Stimulated activated CD8-positive, alpha-beta memory T cell treated with anti-CD3 and anti-CD28 coated beads, Interleukin-7, amount 100 ng/mL, for 48 hours (primary cell): ENCODE results near the gene CFAP43.
"Not testable (repeated sequence)": the region's sequence is repeated elsewhere in the genome, so short reads cannot be mapped to it uniquely, and the experiment has no call there.

Experiments used
- DNase-seq, 2 donors: peaks; one replicate each; pipeline ENCODE4 v3.0.0-alpha.2; 2020; ENCODE audit warnings: low read depth in 1 of 2; ENCODE audit errors: extremely low read depth in 1 of 2

CFAP43 gene

DNA sequence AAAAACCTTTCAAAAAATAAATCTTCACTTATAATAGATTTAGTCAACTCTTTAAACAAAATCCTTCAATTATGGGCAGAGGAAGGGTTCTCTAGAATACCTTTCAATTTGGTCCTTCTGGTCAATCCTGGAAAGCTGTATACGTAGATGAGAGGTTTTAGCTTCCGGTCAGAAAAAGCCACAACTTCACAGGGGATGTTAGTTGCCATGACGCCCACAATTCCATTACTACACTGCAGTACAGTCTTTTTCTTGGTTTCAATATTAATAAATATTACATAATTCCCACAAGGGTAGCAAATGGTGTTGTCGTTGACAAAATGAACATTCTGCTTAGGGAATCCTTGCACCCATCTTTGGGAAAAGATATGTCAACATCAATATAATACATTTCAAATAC, 1.7 kb downstream of the CFAP43 start:
- no peak for DNase-seq

GRCh38 chr10:104223304-104223703, 8.9 kb downstream of the CFAP43 start:
- DNase-seq, result no peak

DNA sequence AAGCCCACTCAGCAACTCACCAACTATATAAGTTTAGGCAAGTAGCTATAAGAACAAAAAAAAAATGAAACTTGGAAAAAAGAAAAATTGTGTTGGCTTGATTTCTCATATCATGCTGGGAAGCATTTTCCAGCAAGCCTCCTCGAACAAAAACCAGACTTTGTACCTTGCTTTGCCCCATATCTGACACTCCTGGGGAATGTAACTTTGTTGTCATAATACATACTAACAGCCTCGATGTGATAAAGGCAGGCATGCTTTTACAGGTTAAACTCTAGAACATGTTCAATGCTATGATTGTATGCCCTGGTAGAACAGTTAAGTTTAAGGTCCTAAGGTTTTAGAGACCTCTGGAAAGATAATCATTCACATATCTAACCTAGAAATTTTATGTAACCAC, 11.6 kb downstream of the CFAP43 start:
- no peak for DNase-seq

DNA sequence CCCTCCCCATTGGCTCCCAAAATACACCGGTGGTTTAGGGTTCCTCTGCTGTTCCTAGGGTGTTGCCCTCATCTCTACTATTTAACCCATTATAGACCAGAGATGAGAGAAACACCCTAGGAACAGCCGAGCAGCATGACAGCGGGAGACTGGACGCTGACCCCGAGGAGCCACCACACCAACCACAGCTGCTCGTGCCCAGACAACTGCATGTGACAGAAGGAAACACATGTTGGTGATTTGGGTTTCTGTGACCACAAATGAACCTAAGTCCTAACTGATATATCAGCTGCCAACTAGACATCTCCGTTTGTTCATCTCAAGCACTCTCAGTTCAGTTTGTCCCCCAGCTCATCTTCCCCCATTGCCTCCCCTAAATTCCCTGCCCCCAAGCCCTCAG, 13.4 kb downstream of the CFAP43 start:
- DNase-seq, result no peak

- DNase-seq, result no peak
These were observed 15.5 kb downstream of the CFAP43 start for GRCh38 chr10:104216631-104217030.

GRCh38 chr10:104209575-104210198, 22.5 kb downstream of the CFAP43 start:
- no peak for DNase-seq

- no peak for DNase-seq
These were observed 23.4 kb downstream of the CFAP43 start for GRCh38 chr10:104208730-104209129.

- DNase-seq, result no peak
These were observed 29.9 kb downstream of the CFAP43 start for GRCh38 chr10:104202231-104202630.

- DNase-seq, result no peak
These were observed 30.5 kb downstream of the CFAP43 start for GRCh38 chr10:104201636-104202035.

DNA sequence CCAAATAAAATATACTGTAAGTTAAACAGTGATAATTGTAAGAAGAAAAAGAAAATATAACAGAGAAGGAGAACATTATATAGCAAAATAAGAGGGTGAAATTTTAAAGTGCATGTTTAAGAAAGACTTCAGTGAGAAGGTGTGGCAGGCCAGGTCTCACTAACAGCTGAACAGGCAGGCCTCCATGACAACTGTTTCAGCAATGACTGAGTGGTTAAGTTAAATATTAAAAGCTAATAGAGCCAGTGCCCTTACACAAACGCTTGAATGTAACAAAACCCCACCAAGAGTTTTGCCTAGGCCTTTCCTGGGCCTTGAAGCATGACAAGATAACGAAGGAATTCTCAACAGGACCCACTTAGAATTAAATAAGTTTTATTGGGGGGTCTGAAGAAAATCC, 32.6 kb downstream of the CFAP43 start:
- DNase-seq, result no peak

DNA sequence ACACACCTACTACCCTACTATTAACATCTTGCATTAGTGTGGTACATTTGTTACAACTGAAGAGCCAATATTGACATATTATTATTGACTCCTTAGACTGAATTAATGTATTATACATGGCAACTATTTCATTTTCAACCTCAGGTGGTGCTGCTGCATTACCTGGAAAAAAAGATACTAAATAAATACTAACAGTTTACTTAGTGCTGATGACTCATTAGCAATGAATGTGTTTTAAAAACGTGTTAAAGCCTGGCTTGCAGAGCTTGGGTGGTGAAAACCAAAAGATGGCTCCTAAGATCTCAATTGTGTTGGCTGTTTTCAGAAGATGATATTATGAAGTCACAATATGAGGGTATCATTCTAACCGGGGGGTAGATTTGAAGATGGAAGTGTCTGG, 34.8 kb downstream of the CFAP43 start:
- no peak for DNase-seq

DNA sequence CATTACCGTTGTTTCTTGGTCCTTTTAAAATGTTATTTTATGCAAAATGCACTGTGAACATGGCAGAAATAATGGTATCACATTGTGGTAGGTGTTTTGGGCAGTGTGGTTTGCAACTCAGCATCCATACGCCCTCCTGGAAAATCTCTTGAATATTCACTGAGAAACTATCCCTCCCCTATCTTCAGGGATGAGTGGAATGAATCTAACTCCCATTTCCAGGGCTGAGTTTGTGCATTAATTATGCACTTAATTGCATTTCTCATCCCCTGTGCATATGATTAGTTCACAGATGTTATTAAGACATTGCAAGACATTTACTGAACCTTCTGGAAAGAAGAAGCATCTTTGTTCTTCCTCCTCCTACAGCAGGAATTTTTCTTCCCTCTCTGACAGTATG, 36.5 kb downstream of the CFAP43 start:
- no peak for DNase-seq

- no peak for DNase-seq
These were observed 38.4 kb downstream of the CFAP43 start for GRCh38 chr10:104193787-104194186.

GRCh38 chr10:104190695-104191094, 41.5 kb downstream of the CFAP43 start:
- DNase-seq, result no peak

GRCh38 chr10:104183682-104184081, 48.5 kb downstream of the CFAP43 start:
- no peak for DNase-seq

DNA sequence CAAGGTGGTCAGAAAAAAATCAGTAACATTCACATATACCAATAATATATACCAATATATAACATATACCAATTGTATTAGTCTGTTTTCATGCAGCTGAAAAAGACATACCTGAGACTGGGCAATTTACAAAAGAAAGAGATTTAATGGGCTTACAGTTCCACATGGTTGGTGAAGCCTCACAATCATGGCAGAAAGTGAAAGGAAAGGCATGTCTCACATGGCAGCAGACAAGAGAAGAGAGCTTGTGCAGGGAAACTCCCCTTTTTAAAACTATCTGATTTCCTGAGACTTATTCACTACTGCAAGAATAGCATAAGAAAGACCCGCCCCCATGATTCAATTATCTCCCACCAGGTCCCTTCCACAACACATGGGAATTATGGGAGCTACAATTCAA, 58.0 kb downstream of the CFAP43 start:
- not testable (repeated sequence) for DNase-seq

GRCh38 chr10:104170610-104171254, 61.4 kb downstream of the CFAP43 start:
- DNase-seq, result no peak

DNA sequence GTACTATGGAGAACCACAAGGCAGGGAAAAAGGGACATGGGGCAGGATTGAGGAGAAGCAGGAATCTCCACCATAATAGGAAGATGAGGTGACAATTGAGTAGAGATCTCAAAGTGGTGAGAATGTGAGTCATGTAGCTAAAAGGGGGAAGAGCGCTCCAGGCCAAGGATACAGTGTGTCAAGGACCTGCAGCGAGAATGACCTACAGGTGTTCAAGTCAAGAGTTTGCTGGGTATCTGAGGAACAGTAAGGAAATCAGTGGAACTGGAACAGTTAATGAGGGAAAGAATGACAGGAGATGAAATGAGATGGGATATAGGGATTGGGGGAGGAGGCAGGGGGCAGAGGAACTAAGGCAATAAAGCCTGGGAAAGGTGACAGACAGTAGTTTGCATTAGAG, 76.6 kb downstream of the CFAP43 start:
- no peak for DNase-seq

DNA sequence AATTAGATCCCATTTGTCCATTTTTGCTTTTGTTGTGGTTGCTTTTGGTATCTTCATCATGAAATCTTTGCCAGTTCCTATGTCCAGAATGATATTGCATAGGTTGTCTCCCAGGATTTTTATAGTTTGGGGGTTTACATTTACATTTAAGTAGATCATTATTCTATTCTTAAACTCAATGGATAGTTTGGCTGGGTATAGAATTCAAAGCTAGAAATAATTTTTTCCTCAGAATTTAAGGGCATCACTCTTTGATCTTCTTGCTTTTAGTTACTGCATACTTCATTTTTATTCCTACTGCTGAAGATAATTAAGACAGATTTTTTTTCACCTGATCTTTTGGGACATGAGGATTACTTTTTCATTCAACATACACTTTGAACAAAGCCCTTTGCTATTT, 80.4 kb downstream of the CFAP43 start:
- DNase-seq, result no peak

- DNase-seq, result no peak
These were observed 82.0 kb downstream of the CFAP43 start for GRCh38 chr10:104150139-104150538.

- DNase-seq, result no peak
These were observed 85.3 kb downstream of the CFAP43 start for GRCh38 chr10:104146882-104147281.

GRCh38 chr10:104144931-104145330, 87.2 kb downstream of the CFAP43 start:
- DNase-seq, result no peak

- DNase-seq, result no peak
These were observed 88.3 kb downstream of the CFAP43 start for GRCh38 chr10:104143829-104144228.
